Calu3 (cell line): ENCODE data around the gene MLIP. TPM values are rescaled to one million over a fixed set of nuclear protein-coding genes. Genes with fewer than 3 reads are reported as not detected.

ENCODE experiments used
- BruUV-seq: library from RNA; stranded (reverse); fragments of 400-500 nt; replicated peaks from 2 replicates; lab custom pipeline; 2021; lab: Mats Ljungman, UMichigan
- CTCF ChIA-PET: fragments of 300-600 bp; sonication (Branson Sonifier 250); formaldehyde crosslinking; loops from one replicate; lab custom pipeline; 2022; ENCODE audit warnings: antibody characterized with exemption; lab: Charles Lee
- DNase-seq: peaks from one replicate; pipeline ENCODE4 v3.0.0; 2022
- H3K27ac Mint-ChIP-seq: one replicate; pipeline ENCODE4 v1.8.0; 2022; ENCODE audit warnings: mixed read lengths; ENCODE audit not compliant: unreplicated experiment
- H3K27me3 Mint-ChIP-seq: one replicate; pipeline ENCODE4 v1.8.0; 2022; ENCODE audit warnings: mixed read lengths; ENCODE audit not compliant: unreplicated experiment
- H3K36me3 Mint-ChIP-seq: one replicate; pipeline ENCODE4 v1.8.0; 2022; ENCODE audit warnings: mild to moderate bottlenecking, moderate library complexity, mixed read lengths; ENCODE audit not compliant: insufficient read depth, unreplicated experiment
- H3K4me1 Mint-ChIP-seq: one replicate; pipeline ENCODE4 v1.8.0; 2022; ENCODE audit warnings: mild to moderate bottlenecking, low read depth, mixed read lengths; ENCODE audit not compliant: unreplicated experiment
- H3K4me3 Mint-ChIP-seq: one replicate; pipeline ENCODE4 v1.8.0; 2022; ENCODE audit warnings: mild to moderate bottlenecking, low read depth, moderate library complexity, mixed read lengths; ENCODE audit not compliant: unreplicated experiment
- H3K9me3 Mint-ChIP-seq: one replicate; pipeline ENCODE4 v1.8.0; 2022; ENCODE audit warnings: low read depth, mixed read lengths; ENCODE audit not compliant: unreplicated experiment
- intact Hi-C: fragments of 100-400 bp; cut with micrococcal nuclease; formaldehyde crosslinking; loops from one replicate; pipeline ENCODE4 v1.10.0; 2022; ENCODE audit not compliant: unreplicated experiment
- total RNA-seq: library from RNA; stranded (reverse); gene quantifications from 2 replicates; pipeline ENCODE4 v1.2.3, GENCODE V29; 2022
- TF ChIP-seq, protein P1 (sequence below): fragments of 200-600 bp; IDR thresholded peaks from one replicate; pipeline ENCODE4 v1.8.0; 2022; ENCODE audit warnings: antibody characterized with exemption; ENCODE audit not compliant: unreplicated experiment

Gene MLIP
- total RNA-seq, 1 experiment from 2014 or later, result 1.4 TPM

DNA sequence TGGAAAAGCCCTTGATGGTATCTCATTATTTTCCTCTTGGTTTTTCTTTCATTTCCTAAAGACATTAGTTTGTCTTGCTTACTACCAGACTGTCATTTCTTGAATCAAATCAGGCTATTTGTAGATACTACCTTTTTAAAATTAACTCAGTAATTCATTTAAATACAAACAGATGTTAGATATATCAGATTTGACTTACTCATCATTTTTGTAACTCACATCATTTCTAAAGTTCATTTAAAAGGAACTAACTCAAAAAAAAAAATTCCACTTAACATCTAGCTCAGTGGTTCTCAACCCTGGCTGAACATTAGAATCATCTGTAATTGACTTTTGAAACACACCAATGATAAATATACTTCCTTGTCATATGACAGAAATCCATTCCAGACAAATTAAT, 148.8 kb downstream of the MLIP start:
- DNase-seq, result no peak

DNA sequence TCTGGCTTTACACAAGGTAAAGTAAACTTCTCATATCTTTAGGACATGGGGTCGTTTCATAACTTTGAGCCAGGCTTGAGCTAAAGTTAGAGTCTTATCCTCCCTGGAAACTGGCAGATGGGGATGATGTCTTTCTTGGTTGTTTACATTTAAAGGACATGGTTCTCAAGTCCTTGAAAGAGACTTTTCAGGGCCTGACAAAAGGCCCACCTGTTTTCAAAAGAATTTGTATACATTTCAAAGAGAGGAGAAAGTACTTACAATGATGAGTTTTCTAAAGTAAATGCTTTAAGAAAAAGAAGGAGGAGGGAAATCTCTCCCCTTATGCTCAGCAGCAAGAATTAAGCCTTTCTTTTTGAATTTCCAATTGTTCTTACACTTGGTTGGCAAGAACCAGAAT, 151.3 kb downstream of the MLIP start:
- Mint-ChIP-seq H3K4me1 (peaks cover 9% of the 10 kb centered on the region), H3K9me3 (no peaks in the 10 kb centered on the region), H3K4me3 (no peak overlapping the region), H3K27ac (no peak overlapping the region), H3K36me3 (no peaks in the 10 kb centered on the region), H3K27me3 (no peaks in the 10 kb centered on the region)
- BruUV-seq, result no TSS peak
- CTCF ChIA-PET, result no interaction called here
- intact Hi-C loops, result no loop called here
- DNase-seq, result no peak
- TF ChIP-seq, protein P1, sequence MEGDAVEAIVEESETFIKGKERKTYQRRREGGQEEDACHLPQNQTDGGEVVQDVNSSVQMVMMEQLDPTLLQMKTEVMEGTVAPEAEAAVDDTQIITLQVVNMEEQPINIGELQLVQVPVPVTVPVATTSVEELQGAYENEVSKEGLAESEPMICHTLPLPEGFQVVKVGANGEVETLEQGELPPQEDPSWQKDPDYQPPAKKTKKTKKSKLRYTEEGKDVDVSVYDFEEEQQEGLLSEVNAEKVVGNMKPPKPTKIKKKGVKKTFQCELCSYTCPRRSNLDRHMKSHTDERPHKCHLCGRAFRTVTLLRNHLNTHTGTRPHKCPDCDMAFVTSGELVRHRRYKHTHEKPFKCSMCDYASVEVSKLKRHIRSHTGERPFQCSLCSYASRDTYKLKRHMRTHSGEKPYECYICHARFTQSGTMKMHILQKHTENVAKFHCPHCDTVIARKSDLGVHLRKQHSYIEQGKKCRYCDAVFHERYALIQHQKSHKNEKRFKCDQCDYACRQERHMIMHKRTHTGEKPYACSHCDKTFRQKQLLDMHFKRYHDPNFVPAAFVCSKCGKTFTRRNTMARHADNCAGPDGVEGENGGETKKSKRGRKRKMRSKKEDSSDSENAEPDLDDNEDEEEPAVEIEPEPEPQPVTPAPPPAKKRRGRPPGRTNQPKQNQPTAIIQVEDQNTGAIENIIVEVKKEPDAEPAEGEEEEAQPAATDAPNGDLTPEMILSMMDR, result no peak

More for the DNA sequence above, 148.8 kb downstream of the MLIP start:
- Mint-ChIP-seq H3K4me1 (peaks cover 8% of the 10 kb centered on the region), H3K4me3 (no peak overlapping the region), H3K27ac (no peak overlapping the region), H3K36me3 (no peaks in the 10 kb centered on the region), H3K27me3 (no peaks in the 10 kb centered on the region), H3K9me3 (no peaks in the 10 kb centered on the region)
- no TSS peak for BruUV-seq
- intact Hi-C loops, result no loop called here
- CTCF ChIA-PET, result no interaction called here
- TF ChIP-seq, protein P1, result no peak

DNA sequence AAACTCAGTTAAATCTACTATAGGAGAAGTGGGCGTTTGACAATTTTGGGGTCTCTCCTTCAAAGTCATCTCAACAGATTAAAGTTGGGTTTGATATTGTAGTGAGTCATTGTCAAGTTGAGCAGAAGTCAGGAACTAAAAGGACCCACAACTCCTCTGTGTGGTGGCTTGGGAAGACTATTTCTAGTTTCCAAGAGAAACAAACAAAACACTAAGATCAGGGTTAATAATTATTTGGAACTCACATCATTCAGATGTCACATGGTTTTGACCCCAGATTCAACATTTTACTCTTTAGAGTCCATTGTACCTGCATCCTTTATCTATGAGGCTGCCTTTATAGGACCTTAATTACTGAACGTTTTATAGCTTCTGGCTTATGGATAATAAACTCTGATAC, 151.7 kb downstream of the MLIP start:
- Mint-ChIP-seq H3K4me1 (peaks cover 14% of the 10 kb centered on the region), H3K36me3 (no peaks in the 10 kb centered on the region), H3K27ac (no peak overlapping the region), H3K27me3 (no peaks in the 10 kb centered on the region), H3K9me3 (no peaks in the 10 kb centered on the region), H3K4me3 (no peak overlapping the region)
- CTCF ChIA-PET, result no interaction called here
- no TSS peak for BruUV-seq
- DNase-seq, result no peak
- intact Hi-C loops, result no loop called here
- TF ChIP-seq, protein P1, result no peak

DNA sequence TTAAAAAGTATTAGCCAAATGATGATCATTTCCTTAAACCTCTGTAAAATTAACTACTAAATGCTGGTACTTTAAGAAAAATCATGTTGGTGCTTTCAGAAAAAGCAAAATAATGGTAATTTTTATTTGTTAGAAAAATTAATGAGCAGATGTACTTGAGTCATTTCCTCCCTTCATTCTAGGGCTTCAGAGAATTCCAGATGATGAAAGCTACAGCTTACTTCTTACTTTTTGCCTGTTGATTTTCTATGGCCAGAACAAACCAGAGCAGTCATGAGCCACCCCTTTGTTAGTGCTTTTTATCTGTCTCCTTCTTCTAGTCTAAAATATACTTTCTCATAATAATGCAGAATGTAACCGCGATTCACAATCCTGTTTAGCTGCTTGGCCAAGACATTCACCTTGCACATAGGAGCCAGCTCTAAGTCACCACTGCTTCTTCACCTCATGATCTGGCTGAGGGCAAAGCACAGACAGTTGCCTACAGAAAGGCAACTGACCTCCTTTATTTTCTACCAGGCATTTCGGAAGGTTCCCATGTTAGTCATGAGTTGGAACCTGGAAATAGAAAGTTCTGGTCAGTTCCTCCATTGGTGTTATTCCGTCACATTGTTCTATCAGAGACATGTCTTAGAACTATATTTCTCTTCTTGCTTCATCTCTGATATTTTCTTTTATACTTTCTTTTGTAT, 153.5 kb downstream of the MLIP start:
- Mint-ChIP-seq H3K4me3 (no peak overlapping the region), H3K27ac (no peak overlapping the region), H3K27me3 (no peaks in the 10 kb centered on the region), H3K36me3 (no peaks in the 10 kb centered on the region), H3K4me1 (peaks cover 16% of the 10 kb centered on the region), H3K9me3 (no peaks in the 10 kb centered on the region)
- TF ChIP-seq, protein P1, result no peak
- BruUV-seq, result no TSS peak
- CTCF ChIA-PET, result interaction anchor here (0.9 kb wide), 1 partner anchor 20 kb away, joined by 3 read pairs; no protein-coding TSS in a partner anchor
- no peak for DNase-seq
- intact Hi-C loops, result no loop called here
